ENCODE data around the gene NR2F1-AS1. TPM values are rescaled to one million over a fixed set of nuclear protein-coding genes. Genes with fewer than 3 reads are reported as not detected.

Gene NR2F1-AS1
- total RNA-seq, 1 experiment from 2014 or later: 1.5 TPM

GRCh38 chr5:93409691-93410090 lies 171.3 kb downstream of the NR2F1-AS1 start (continued):
- TF ChIP-seq ZNF281 (CRISPR knock-in tag; IDR thresholded peaks at IDR 0.05) (no peak), ERG (CRISPR knock-in tag; IDR thresholded peaks at IDR 0.05) (no peak), ZSCAN18 (CRISPR knock-in tag; IDR thresholded peaks at IDR 0.05) (no peak), PRRX2 (CRISPR knock-in tag; IDR thresholded peaks at IDR 0.05) (no peak)

GRCh38 chr5:93407454-93407853 lies 173.6 kb downstream of the NR2F1-AS1 start:
- Mint-ChIP-seq H3K27ac (peak overlapping the region; percentile 41), H3K4me3 (no peak overlapping the region), H3K4me1 (peaks cover 18% of the 10 kb centered on the region), H3K36me3 (peaks cover 4% of the 10 kb centered on the region; the same call in 1 of the 2 replicates), H3K9me3 (peaks cover 8% of the 10 kb centered on the region), H3K27me3 (ENCODE audit: low read depth) (no peaks in the 10 kb centered on the region)
- ATAC-seq (peak; percentile 65), DNase-seq (ENCODE audit: low spot score) (no peak)
- CTCF ChIA-PET: no interaction called here
- POLR2A ChIA-PET: interaction anchor here (0.6 kb wide), 1 partner anchor 14 kb away, joined by 4 read pairs; no protein-coding TSS in a partner anchor
- no peak for TF ChIP-seq MLX (CRISPR knock-in tag; IDR thresholded peaks at IDR 0.05)
- no peak for TF ChIP-seq ZBTB43 (CRISPR knock-in tag; IDR thresholded peaks at IDR 0.05)
- no peak for TF ChIP-seq PRDM15 (CRISPR knock-in tag; IDR thresholded peaks at IDR 0.05)
- no peak for TF ChIP-seq GABPB1 (CRISPR knock-in tag; IDR thresholded peaks at IDR 0.05)
- TF ChIP-seq ERG (CRISPR knock-in tag; IDR thresholded peaks at IDR 0.05): no peak
- no peak for TF ChIP-seq SMAD4 (CRISPR knock-in tag; IDR thresholded peaks at IDR 0.05)
- no peak for TF ChIP-seq NFATC4 (CRISPR knock-in tag; IDR thresholded peaks at IDR 0.05)
- no peak for TF ChIP-seq CDX4 (CRISPR knock-in tag; IDR thresholded peaks at IDR 0.05; ENCODE audit: borderline replicate concordance)
- no peak for TF ChIP-seq ZNF138 (CRISPR knock-in tag; conservative IDR thresholded peaks at IDR 0.05)
- no peak for TF ChIP-seq HMGA2 (CRISPR knock-in tag; IDR thresholded peaks at IDR 0.05)
- TF ChIP-seq E2F1 (CRISPR knock-in tag; IDR thresholded peaks at IDR 0.05): no peak
- no peak for TF ChIP-seq AFF4 (CRISPR knock-in tag; IDR thresholded peaks at IDR 0.05; ENCODE audit: borderline replicate concordance)
